HepG2 (cell line): ENCODE data around the gene CPPED1.

Source experiments
- NBN ChIP-seq: fragments of 450-650 bp; conservative IDR thresholded peaks from 2 replicates; pipeline ENCODE4 v1.6.1; 2017
- POLR2AphosphoS2 ChIP-seq: IDR thresholded peaks from 2 replicates; pipeline ENCODE4 v1.6.1; 2011; ENCODE audit warnings: low read depth, low read length, improper control_type of control experiment
- TF ChIP-seq, protein P1 (sequence below): sonication (generic); formaldehyde crosslinking; IDR thresholded peaks from 2 replicates; pipeline ENCODE4 v1.5.0; 2020; ENCODE audit warnings: mild to moderate bottlenecking, missing genetic modification reagents, moderate library complexity
- TF ChIP-seq, protein P2 (sequence below): sonication (generic); formaldehyde crosslinking; IDR thresholded peaks from 2 replicates; pipeline ENCODE4 v1.5.0; 2020; ENCODE audit warnings: mild to moderate bottlenecking, missing genetic modification reagents, borderline replicate concordance

DNA sequence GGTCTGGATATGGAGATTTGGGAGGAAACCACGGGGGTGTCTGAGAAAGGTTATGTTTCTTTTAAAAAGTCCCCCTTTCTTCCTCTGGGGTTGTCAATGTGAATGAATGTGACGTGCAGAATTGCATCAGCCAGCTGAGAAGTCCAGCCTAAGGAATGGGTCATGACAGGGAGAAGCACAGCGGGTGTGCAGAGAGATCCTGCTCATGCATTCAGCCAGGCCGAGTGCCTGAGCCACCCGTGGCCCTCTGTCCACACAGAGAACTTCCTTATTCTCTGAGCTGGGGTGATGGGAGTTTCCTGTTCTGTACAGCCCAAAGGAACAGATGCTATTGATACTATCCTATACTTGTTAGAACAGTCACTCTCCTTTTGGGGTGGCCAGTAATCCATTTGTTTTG, 117.9 kb downstream of the CPPED1 start:
- TF ChIP-seq NBN, result no peak
- TF ChIP-seq, protein P1, sequence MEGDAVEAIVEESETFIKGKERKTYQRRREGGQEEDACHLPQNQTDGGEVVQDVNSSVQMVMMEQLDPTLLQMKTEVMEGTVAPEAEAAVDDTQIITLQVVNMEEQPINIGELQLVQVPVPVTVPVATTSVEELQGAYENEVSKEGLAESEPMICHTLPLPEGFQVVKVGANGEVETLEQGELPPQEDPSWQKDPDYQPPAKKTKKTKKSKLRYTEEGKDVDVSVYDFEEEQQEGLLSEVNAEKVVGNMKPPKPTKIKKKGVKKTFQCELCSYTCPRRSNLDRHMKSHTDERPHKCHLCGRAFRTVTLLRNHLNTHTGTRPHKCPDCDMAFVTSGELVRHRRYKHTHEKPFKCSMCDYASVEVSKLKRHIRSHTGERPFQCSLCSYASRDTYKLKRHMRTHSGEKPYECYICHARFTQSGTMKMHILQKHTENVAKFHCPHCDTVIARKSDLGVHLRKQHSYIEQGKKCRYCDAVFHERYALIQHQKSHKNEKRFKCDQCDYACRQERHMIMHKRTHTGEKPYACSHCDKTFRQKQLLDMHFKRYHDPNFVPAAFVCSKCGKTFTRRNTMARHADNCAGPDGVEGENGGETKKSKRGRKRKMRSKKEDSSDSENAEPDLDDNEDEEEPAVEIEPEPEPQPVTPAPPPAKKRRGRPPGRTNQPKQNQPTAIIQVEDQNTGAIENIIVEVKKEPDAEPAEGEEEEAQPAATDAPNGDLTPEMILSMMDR, result no peak
- TF ChIP-seq POLR2AphosphoS2, result no peak
- TF ChIP-seq, protein P2, sequence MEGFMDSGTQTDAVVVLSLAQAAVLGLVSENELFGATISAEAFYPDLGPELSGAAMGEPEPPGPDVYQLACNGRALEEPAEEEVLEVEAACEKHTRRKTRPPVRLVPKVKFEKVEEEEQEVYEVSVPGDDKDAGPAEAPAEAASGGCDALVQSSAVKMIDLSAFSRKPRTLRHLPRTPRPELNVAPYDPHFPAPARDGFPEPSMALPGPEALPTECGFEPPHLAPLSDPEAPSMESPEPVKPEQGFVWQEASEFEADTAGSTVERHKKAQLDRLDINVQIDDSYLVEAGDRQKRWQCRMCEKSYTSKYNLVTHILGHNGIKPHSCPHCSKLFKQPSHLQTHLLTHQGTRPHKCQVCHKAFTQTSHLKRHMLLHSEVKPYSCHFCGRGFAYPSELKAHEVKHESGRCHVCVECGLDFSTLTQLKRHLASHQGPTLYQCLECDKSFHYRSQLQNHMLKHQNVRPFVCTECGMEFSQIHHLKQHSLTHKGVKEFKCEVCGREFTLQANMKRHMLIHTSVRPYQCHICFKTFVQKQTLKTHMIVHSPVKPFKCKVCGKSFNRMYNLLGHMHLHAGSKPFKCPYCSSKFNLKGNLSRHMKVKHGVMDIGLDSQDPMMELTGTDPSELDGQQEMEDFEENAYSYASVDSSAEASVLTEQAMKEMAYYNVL (CRISPR knock-in tag), result no peak
